HK-2 (cell line): ENCODE data around the gene FIBIN.

Experiments used
- DNase-seq: peaks from one replicate; pipeline ENCODE4 v3.0.0-alpha.2; 2018; ENCODE audit not compliant: unreplicated experiment

FIBIN gene

GRCh38 chr11:27022659-27023251, 28.8 kb downstream of the FIBIN start:
- DNase-seq = no peak

GRCh38 chr11:27024865-27025264, 31.0 kb downstream of the FIBIN start:
- no peak for DNase-seq

GRCh38 chr11:27025312-27025955, 31.5 kb downstream of the FIBIN start:
- no peak for DNase-seq

- DNase-seq = no peak
These were observed 32.2 kb downstream of the FIBIN start for GRCh38 chr11:27025957-27026733.

- no peak for DNase-seq
These were observed 34.7 kb downstream of the FIBIN start for GRCh38 chr11:27028561-27028965.

GRCh38 chr11:27029966-27030365, 36.1 kb downstream of the FIBIN start:
- no peak for DNase-seq

GRCh38 chr11:27031754-27032153, 37.8 kb downstream of the FIBIN start:
- DNase-seq = no peak

- DNase-seq = no peak
These were observed 46.0 kb downstream of the FIBIN start for GRCh38 chr11:27039873-27040272.

GRCh38 chr11:27040302-27041115, 46.6 kb downstream of the FIBIN start, which contains the start of gene BBOX1:
Gene BBOX1 (plus strand): TSS chr11:27040815. CDS start chr11:27055431, 14,616 bp downstream.
- DNase-seq = no peak

- DNase-seq = no peak
These were observed 47.4 kb downstream of the FIBIN start for GRCh38 chr11:27041141-27041899.
